Vagina (tissue), 2 donors: ENCODE results near the gene HOXC5. TPM values are rescaled to one million over a fixed set of nuclear protein-coding genes. Genes with fewer than 3 reads are reported as not detected.

ENCODE experiments used
- DNase-seq, 2 donors: peaks; one replicate each; pipeline ENCODE4 v3.0.0-alpha.2; 2017; ENCODE audit errors: extremely low spot score in 2 of 2
- H3K27ac ChIP-seq: fragments of 200-600 bp; sonication (generic); one replicate; pipeline ENCODE4 v1.5.1; 2019
- H3K27me3 ChIP-seq: fragments of 200-600 bp; sonication (generic); one replicate; pipeline ENCODE4 v1.5.1; 2019
- H3K36me3 ChIP-seq, 2 donors: fragments of 200-600 bp; sonication (generic); one replicate each; pipeline ENCODE4 v1.5.1; 2017 to 2019
- H3K4me1 ChIP-seq: fragments of 200-600 bp; sonication (generic); one replicate; pipeline ENCODE4 v1.5.1; 2019
- H3K4me3 ChIP-seq, 2 donors: fragments of 200-600 bp; sonication (generic); 1 replicate in 1 of 2; 2 replicates in 1 of 2; pipeline ENCODE4 v1.5.1; 2016 to 2019
- H3K9me3 ChIP-seq: fragments of 200-600 bp; sonication (generic); one replicate; pipeline ENCODE4 v1.5.1; 2019
- CTCF ChIP-seq, 3 experiments: fragments of 450-650 bp in 2 of 3; fragments of 200-600 bp in 1 of 3; sonication (generic) in 1 of 3; IDR thresholded peaks; one replicate each; pipeline ENCODE4 v1.5.1; 2017 to 2019; ENCODE audit warnings: antibody characterized with exemption in 3 of 3, mild to moderate bottlenecking in 2 of 3, moderate library complexity in 2 of 3
- POLR2A ChIP-seq, 2 donors: fragments of 450-650 bp; IDR thresholded peaks; one replicate each; pipeline ENCODE4 v1.6.1; 2017; ENCODE audit warnings: antibody characterized with exemption in 2 of 2, mild to moderate bottlenecking in 2 of 2, moderate library complexity in 2 of 2
- POLR2AphosphoS5 ChIP-seq, 2 donors: sonication (generic); formaldehyde crosslinking; IDR thresholded peaks; one replicate each; pipeline ENCODE4 v1.9.0; 2017; ENCODE audit warnings: antibody characterized with exemption in 2 of 2, mild to moderate bottlenecking in 2 of 2, low read depth in 1 of 2; ENCODE audit not compliant: insufficient read depth in 1 of 2
- intact Hi-C: fragments of 100-400 bp; cut with DNase I; formaldehyde crosslinking; loops from one replicate; pipeline ENCODE4 v1.15.1; 2023
- total RNA-seq: library from RNA; depleted of rRNA; stranded (reverse); fragments of >200 nt; gene quantifications from one replicate; pipeline ENCODE4 v1.2.3, GENCODE V29; 2016

The HOXC5 gene
- total RNA-seq, 1 donor from 2014 or later: not detected

GRCh38 chr12:54009171-54010052, 23.4 kb upstream of the HOXC5 start:
- TF ChIP-seq CTCF (IDR thresholded peaks at IDR 0.05): no peak
- TF ChIP-seq POLR2A (IDR thresholded peaks at IDR 0.05): no peak
- no peak for TF ChIP-seq POLR2AphosphoS5 (IDR thresholded peaks at IDR 0.05; ENCODE audit: insufficient read depth in 1 of 2, low read depth in 1 of 2)
- Histone ChIP-seq H3K27me3 (peaks cover 21% of the 10 kb centered on the region), H3K9me3 (no peaks in the 10 kb centered on the region), H3K36me3 (no peaks in the 10 kb centered on the region), H3K4me1 (peaks cover 20% of the 10 kb centered on the region), H3K27ac (no peak overlapping the region), H3K4me3 (peak overlapping the region; percentile 10 to 34)
- intact Hi-C loops: loop anchor here (5.0 kb wide), 1 partner anchor 198 kb away; no protein-coding TSS in a partner anchor
- DNase-seq: no peak

- Histone ChIP-seq H3K36me3 (no peaks in the 10 kb centered on the region), H3K27ac (no peak overlapping the region), H3K9me3 (no peaks in the 10 kb centered on the region), H3K27me3 (peaks cover 21% of the 10 kb centered on the region), H3K4me1 (peaks cover 22% of the 10 kb centered on the region), H3K4me3 (no peak overlapping the region)
- intact Hi-C loops: no loop called here
- no peak for DNase-seq
- TF ChIP-seq CTCF (IDR thresholded peaks at IDR 0.05) (no peak), POLR2AphosphoS5 (IDR thresholded peaks at IDR 0.05; ENCODE audit: insufficient read depth in 1 of 2, low read depth in 1 of 2) (no peak), POLR2A (IDR thresholded peaks at IDR 0.05) (no peak)
These were observed 22.5 kb upstream of the HOXC5 start for GRCh38 chr12:54010053-54010971.

GRCh38 chr12:54010972-54011664, 21.7 kb upstream of the HOXC5 start:
- DNase-seq: no peak
- TF ChIP-seq POLR2AphosphoS5 (IDR thresholded peaks at IDR 0.05; ENCODE audit: insufficient read depth in 1 of 2, low read depth in 1 of 2): no peak
- peaks cover 28% of the 10 kb centered on the region for H3K27me3 ChIP-seq
- no peaks in the 10 kb centered on the region for H3K9me3 ChIP-seq
- intact Hi-C loops: no loop called here
- H3K4me3 ChIP-seq: no peak overlapping the region
- peaks cover 22% of the 10 kb centered on the region for H3K4me1 ChIP-seq
- no peaks in the 10 kb centered on the region for H3K36me3 ChIP-seq
- H3K27ac ChIP-seq: no peak overlapping the region

- H3K4me1 ChIP-seq: peaks cover 22% of the 10 kb centered on the region
- H3K4me3 ChIP-seq: no peak overlapping the region
- no peaks in the 10 kb centered on the region for H3K9me3 ChIP-seq
- TF ChIP-seq CTCF (IDR thresholded peaks at IDR 0.05): no peak
- TF ChIP-seq POLR2AphosphoS5 (IDR thresholded peaks at IDR 0.05; ENCODE audit: insufficient read depth in 1 of 2, low read depth in 1 of 2): no peak
- no peak for TF ChIP-seq POLR2A (IDR thresholded peaks at IDR 0.05)
- H3K36me3 ChIP-seq: no peaks in the 10 kb centered on the region
- intact Hi-C loops: no loop called here
- peaks cover 32% of the 10 kb centered on the region for H3K27me3 ChIP-seq
- DNase-seq: no peak
- H3K27ac ChIP-seq: no peak overlapping the region
These were observed 21.0 kb upstream of the HOXC5 start for GRCh38 chr12:54011665-54012532.
